HepG2 (cell line): ENCODE data around the gene SQSTM1. TPM values are rescaled to one million over a fixed set of nuclear protein-coding genes. Genes with fewer than 3 reads are reported as not detected.

ENCODE experiments used
- ATAC-seq: fragments of 200-7000 bp; cut with Tn5 transposase; 3 replicates; pipeline ENCODE4 v1.9.1; 2020; ENCODE audit warnings: mild to moderate bottlenecking, moderate library complexity
- BruUV-seq: library from RNA; stranded (reverse); fragments of 400-500 nt; replicated peaks from 2 replicates; lab custom pipeline; 2021; lab: Mats Ljungman, UMichigan
- CTCF ChIA-PET: fragments of 300-600 bp; formaldehyde crosslinking; extraction: SDS; loops from one replicate; lab custom pipeline; 2021; ENCODE audit warnings: low total read pairs, inconsistent platforms, low intra/inter-chr PET ratio; lab: Yijun Ruan, JAX
- POLR2A ChIA-PET: fragments of 350-600 bp; sonication (Branson Sonifier 250); formaldehyde crosslinking; loops from one replicate; lab custom pipeline; 2020; ENCODE audit warnings: antibody characterized with exemption, inconsistent platforms; lab: Yijun Ruan, JAX
- DNase-seq: peaks from one replicate; pipeline ENCODE4 v3.0.0-alpha.2; 2015; ENCODE audit warnings: low spot score
- FAIRE-seq: peaks from 3 replicates; lab custom pipeline; 2011; peaks lifted over from hg19 to GRCh38; lab: Jason Lieb, UNC
- H2AFZ ChIP-seq: one replicate; pipeline ENCODE4 v1.6.1; 2011; ENCODE audit warnings: low read length, inconsistent platforms
- H3K27ac ChIP-seq: fragments of 300-600 bp; 3 replicates; pipeline ENCODE4 v1.8.0; 2011; ENCODE audit warnings: mixed run types, mild to moderate bottlenecking, mixed read lengths, low read length, inconsistent platforms; ENCODE audit not compliant: insufficient read depth; ENCODE audit errors: extremely low read length
- H3K27me3 ChIP-seq, 2 experiments: fragments of 200-600 bp in 1 of 2; 2 replicates in 1 of 2; 3 replicates in 1 of 2; pipeline versions ENCODE4 v1.6.0 to v1.8.0; 2011; ENCODE audit warnings: low read length in 2 of 2, mild to moderate bottlenecking in 2 of 2, moderate library complexity in 2 of 2, inconsistent platforms in 1 of 2; ENCODE audit not compliant: insufficient read depth in 2 of 2, control insufficient read depth in 1 of 2
- H3K36me3 ChIP-seq, 2 experiments: fragments of 200-600 bp in 1 of 2; replicated peaks in 1 of 2; 2 replicates in 1 of 2; 3 replicates in 1 of 2; pipeline versions ENCODE4 v1.5.1 to v1.8.0; 2011; ENCODE audit warnings: low read length in 2 of 2, inconsistent platforms in 1 of 2; ENCODE audit not compliant: insufficient read depth in 2 of 2, control insufficient read depth in 1 of 2
- H3K4me1 ChIP-seq: 2 replicates; pipeline ENCODE4 v1.5.1; 2012; ENCODE audit warnings: low read length, inconsistent platforms; ENCODE audit not compliant: insufficient read depth
- H3K4me2 ChIP-seq: 2 replicates; pipeline ENCODE4 v1.6.0; 2011; ENCODE audit warnings: low read depth, low read length, inconsistent platforms
- H3K4me3 ChIP-seq, 3 experiments: fragments of 200-600 bp in 1 of 3; sonication (generic), shearing (Covaris generic) in 1 of 3; replicated peaks in 1 of 3; 2 replicates each; pipeline ENCODE4 v1.5.1; 2011 to 2016; ENCODE audit warnings: low read length in 3 of 3, inconsistent platforms in 2 of 3, low read depth in 2 of 3, mild to moderate bottlenecking in 2 of 3, control low read depth in 1 of 3, mixed read lengths in 1 of 3; ENCODE audit not compliant: insufficient read depth in 1 of 3
- H3K79me2 ChIP-seq: one replicate; pipeline ENCODE4 v1.6.1; 2011; ENCODE audit warnings: low read length, inconsistent platforms; ENCODE audit not compliant: insufficient read depth
- H3K9ac ChIP-seq: 2 replicates; pipeline ENCODE4 v1.6.0; 2011; ENCODE audit warnings: mild to moderate bottlenecking, low read depth, low read length, inconsistent platforms; ENCODE audit not compliant: insufficient read depth
- H3K9me3 ChIP-seq: 2 replicates; pipeline ENCODE4 v1.5.1; 2012; ENCODE audit warnings: mild to moderate bottlenecking, low read length
- H4K20me1 ChIP-seq: 2 replicates; pipeline ENCODE4 v1.6.0; 2011; ENCODE audit warnings: inconsistent platforms, mild to moderate bottlenecking, low read length, moderate library complexity; ENCODE audit not compliant: insufficient read depth
- AKNA ChIP-seq: sonication (generic); formaldehyde crosslinking; IDR thresholded peaks from 2 replicates; pipeline ENCODE4 v1.4.0; 2020; ENCODE audit warnings: missing genetic modification reagents, borderline replicate concordance
- CC2D1A ChIP-seq: sonication (generic); formaldehyde crosslinking; IDR thresholded peaks from 2 replicates; pipeline ENCODE4 v1.8.1; 2023; ENCODE audit warnings: mild to moderate bottlenecking, missing genetic modification reagents
- HNRNPLL ChIP-seq: fragments of 200-400 bp; formaldehyde crosslinking; IDR thresholded peaks from 2 replicates; pipeline ENCODE4 v1.6.1; 2017; ENCODE audit warnings: mild to moderate bottlenecking, low read depth, low read length; ENCODE audit not compliant: poor library complexity, severe bottlenecking
- ZNF232 ChIP-seq: sonication (generic); formaldehyde crosslinking; IDR thresholded peaks from 2 replicates; pipeline ENCODE4 v1.4.0; 2020; ENCODE audit warnings: missing genetic modification reagents, borderline replicate concordance
- ZNF337 ChIP-seq: sonication (generic); formaldehyde crosslinking; IDR thresholded peaks from 2 replicates; pipeline ENCODE4 v1.5.1; 2020; ENCODE audit warnings: missing genetic modification reagents, low read depth, mild to moderate bottlenecking, borderline replicate concordance
- ZNF441 ChIP-seq: sonication (generic); formaldehyde crosslinking; IDR thresholded peaks from 2 replicates; pipeline ENCODE4 v1.7.0; 2021; ENCODE audit warnings: missing genetic modification reagents, borderline replicate concordance
- ZNF772 ChIP-seq: sonication (generic); formaldehyde crosslinking; IDR thresholded peaks from 2 replicates; pipeline ENCODE4 v1.5.0; 2020; ENCODE audit warnings: mild to moderate bottlenecking, missing genetic modification reagents
- WGBS: methylation state at CpG from one replicate; pipeline ENCODE4 v1.1.6; 2017; ENCODE audit warnings: low lambda C conversion rate; 5-methylcytosine and 5-hydroxymethylcytosine counted together
- in situ Hi-C: cut with HindIII; loops from 2 replicates; pipeline ENCODE4 v1.10.0; 2017; ENCODE audit warnings: low pct_unique_long_range_greater_than_20kb; ENCODE audit not compliant: extremely low pct_ligation_motif_present
- intact Hi-C: fragments of 100-400 bp; cut with micrococcal nuclease; formaldehyde crosslinking; loops from one replicate; pipeline ENCODE4 v1.10.0; 2022; ENCODE audit not compliant: unreplicated experiment
- polyA plus RNA-seq, 8 experiments: library from polyadenylated mRNA; depleted of rRNA in 3 of 8; stranded (reverse) in 7 of 8; unstranded in 1 of 8; fragments of >200 nt; fragmentation: Illumina TruSeq in 4 of 8; extraction: Trizol in 4 of 8; gene quantifications; 2 replicates each; pipeline versions ENCODE4 v1.2.1 to v1.2.3, GENCODE V29; 2011 to 2016; ENCODE audit warnings: low read depth in 4 of 8, missing spikeins in 1 of 8, mixed read lengths in 1 of 8; ENCODE audit not compliant: insufficient read depth in 1 of 8
- total RNA-seq, 5 experiments: library from RNA; depleted of rRNA; stranded (reverse); fragments of >200 nt; fragmentation: Illumina TruSeq; extraction: Trizol; gene quantifications; 2 replicates each; pipeline ENCODE4 v1.2.3, GENCODE V29; 2016; ENCODE audit warnings: low read depth in 1 of 5

The SQSTM1 gene
- total and polyA plus RNA-seq, 2 of the 13 experiments (the other 11 are each of a cell fraction or from before 2014, with no cell fraction given) = 90.9 to 160 TPM

GRCh38 chr5:179873588-179874110 is 52.9 kb downstream of the SQSTM1 start:
- Histone ChIP-seq H3K36me3 (peaks cover 22 to 60% of the 10 kb centered on the region in 2 experiments; a peak in 4 of 5 replicates), H3K27me3 (no peaks in the 10 kb centered on the region), H3K79me2 (no peaks in the 10 kb centered on the region), H3K4me1 (no peaks in the 10 kb centered on the region), H4K20me1 (no peaks in the 10 kb centered on the region), H3K9me3 (no peaks in the 10 kb centered on the region), H3K27ac (no peak overlapping the region), H3K9ac (no peak overlapping the region), H3K4me2 (no peak overlapping the region), H3K4me3 (no peak overlapping the region), H2AFZ (no peak overlapping the region)
- ChIA-PET POLR2A (no interaction called here), CTCF (no interaction called here)
- DNase-seq = no peak
- no TSS peak for BruUV-seq
- WGBS = 100% methylated on average over 1 of the region's 7 CpGs
- intact Hi-C loops = no loop called here
- in situ Hi-C loops = no loop called here
- no peak for ATAC-seq
- no peak for FAIRE-seq
- TF ChIP-seq ZNF772 (CRISPR knock-in tag) = no peak
- TF ChIP-seq ZNF441 = no peak
- TF ChIP-seq HNRNPLL = no peak
- no peak for TF ChIP-seq AKNA (CRISPR knock-in tag)
- TF ChIP-seq CC2D1A (CRISPR knock-in tag) = no peak
- TF ChIP-seq ZNF337 (CRISPR knock-in tag) = no peak
- no peak for TF ChIP-seq ZNF232
- TF ChIP-seq, all 625 proteins: peak for 0
